ENCODE measurements around the gene TSPAN17.

DNA sequence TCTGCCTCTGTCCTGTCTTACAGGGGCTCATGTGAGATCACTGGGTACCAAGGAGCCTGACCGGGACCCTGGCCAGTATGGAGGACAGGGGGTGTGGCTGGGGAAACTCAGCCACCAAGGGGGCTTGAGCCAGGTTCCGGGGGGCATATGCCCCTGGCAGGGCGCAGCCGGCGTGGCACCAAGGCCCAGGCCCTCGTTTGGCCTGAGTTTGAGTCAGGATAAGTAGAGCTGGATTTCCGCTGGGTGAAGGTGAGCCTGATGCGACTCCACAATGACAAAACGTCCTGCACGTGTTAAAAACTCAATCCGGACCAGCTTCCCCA lies 616 bp upstream of the TSPAN17 start:
- TF ChIP-seq POLR2AphosphoS5 (IDR thresholded peaks at IDR 0.05; ENCODE audit: low read depth) (no peak), CTCF (conservative IDR thresholded peaks at IDR 0.05; ENCODE audit: low read depth in 2 of 2) (no peak), EZH2 (IDR thresholded peaks at IDR 0.05; ENCODE audit: low read depth, unreplicated experiment) (no peak), CREB1 (CRISPR knock-in tag; IDR thresholded peaks at IDR 0.05; ENCODE audit: low read depth) (no peak), JUNB (IDR thresholded peaks at IDR 0.05; ENCODE audit: unreplicated experiment) (no peak), EZH2phosphoT487 (IDR thresholded peaks at IDR 0.05; ENCODE audit: unreplicated experiment) (no peak), STAT1 (IDR thresholded peaks at IDR 0.05; ENCODE audit: unreplicated experiment) (no peak), NANOG (IDR thresholded peaks at IDR 0.05; ENCODE audit: borderline replicate concordance) (no peak), ZNF331 (CRISPR knock-in tag; IDR thresholded peaks at IDR 0.05; ENCODE audit: low read depth) (no peak), ZNF114 (CRISPR knock-in tag; IDR thresholded peaks at IDR 0.05) (no peak)
- TF ChIP-seq, protein P1, sequence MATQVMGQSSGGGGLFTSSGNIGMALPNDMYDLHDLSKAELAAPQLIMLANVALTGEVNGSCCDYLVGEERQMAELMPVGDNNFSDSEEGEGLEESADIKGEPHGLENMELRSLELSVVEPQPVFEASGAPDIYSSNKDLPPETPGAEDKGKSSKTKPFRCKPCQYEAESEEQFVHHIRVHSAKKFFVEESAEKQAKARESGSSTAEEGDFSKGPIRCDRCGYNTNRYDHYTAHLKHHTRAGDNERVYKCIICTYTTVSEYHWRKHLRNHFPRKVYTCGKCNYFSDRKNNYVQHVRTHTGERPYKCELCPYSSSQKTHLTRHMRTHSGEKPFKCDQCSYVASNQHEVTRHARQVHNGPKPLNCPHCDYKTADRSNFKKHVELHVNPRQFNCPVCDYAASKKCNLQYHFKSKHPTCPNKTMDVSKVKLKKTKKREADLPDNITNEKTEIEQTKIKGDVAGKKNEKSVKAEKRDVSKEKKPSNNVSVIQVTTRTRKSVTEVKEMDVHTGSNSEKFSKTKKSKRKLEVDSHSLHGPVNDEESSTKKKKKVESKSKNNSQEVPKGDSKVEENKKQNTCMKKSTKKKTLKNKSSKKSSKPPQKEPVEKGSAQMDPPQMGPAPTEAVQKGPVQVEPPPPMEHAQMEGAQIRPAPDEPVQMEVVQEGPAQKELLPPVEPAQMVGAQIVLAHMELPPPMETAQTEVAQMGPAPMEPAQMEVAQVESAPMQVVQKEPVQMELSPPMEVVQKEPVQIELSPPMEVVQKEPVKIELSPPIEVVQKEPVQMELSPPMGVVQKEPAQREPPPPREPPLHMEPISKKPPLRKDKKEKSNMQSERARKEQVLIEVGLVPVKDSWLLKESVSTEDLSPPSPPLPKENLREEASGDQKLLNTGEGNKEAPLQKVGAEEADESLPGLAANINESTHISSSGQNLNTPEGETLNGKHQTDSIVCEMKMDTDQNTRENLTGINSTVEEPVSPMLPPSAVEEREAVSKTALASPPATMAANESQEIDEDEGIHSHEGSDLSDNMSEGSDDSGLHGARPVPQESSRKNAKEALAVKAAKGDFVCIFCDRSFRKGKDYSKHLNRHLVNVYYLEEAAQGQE (IDR thresholded peaks at IDR 0.05; ENCODE audit: unreplicated experiment): no peak
- TF ChIP-seq, protein P2, sequence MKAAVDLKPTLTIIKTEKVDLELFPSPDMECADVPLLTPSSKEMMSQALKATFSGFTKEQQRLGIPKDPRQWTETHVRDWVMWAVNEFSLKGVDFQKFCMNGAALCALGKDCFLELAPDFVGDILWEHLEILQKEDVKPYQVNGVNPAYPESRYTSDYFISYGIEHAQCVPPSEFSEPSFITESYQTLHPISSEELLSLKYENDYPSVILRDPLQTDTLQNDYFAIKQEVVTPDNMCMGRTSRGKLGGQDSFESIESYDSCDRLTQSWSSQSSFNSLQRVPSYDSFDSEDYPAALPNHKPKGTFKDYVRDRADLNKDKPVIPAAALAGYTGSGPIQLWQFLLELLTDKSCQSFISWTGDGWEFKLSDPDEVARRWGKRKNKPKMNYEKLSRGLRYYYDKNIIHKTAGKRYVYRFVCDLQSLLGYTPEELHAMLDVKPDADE (IDR thresholded peaks at IDR 0.05): no peak
- TF ChIP-seq, protein P3, sequence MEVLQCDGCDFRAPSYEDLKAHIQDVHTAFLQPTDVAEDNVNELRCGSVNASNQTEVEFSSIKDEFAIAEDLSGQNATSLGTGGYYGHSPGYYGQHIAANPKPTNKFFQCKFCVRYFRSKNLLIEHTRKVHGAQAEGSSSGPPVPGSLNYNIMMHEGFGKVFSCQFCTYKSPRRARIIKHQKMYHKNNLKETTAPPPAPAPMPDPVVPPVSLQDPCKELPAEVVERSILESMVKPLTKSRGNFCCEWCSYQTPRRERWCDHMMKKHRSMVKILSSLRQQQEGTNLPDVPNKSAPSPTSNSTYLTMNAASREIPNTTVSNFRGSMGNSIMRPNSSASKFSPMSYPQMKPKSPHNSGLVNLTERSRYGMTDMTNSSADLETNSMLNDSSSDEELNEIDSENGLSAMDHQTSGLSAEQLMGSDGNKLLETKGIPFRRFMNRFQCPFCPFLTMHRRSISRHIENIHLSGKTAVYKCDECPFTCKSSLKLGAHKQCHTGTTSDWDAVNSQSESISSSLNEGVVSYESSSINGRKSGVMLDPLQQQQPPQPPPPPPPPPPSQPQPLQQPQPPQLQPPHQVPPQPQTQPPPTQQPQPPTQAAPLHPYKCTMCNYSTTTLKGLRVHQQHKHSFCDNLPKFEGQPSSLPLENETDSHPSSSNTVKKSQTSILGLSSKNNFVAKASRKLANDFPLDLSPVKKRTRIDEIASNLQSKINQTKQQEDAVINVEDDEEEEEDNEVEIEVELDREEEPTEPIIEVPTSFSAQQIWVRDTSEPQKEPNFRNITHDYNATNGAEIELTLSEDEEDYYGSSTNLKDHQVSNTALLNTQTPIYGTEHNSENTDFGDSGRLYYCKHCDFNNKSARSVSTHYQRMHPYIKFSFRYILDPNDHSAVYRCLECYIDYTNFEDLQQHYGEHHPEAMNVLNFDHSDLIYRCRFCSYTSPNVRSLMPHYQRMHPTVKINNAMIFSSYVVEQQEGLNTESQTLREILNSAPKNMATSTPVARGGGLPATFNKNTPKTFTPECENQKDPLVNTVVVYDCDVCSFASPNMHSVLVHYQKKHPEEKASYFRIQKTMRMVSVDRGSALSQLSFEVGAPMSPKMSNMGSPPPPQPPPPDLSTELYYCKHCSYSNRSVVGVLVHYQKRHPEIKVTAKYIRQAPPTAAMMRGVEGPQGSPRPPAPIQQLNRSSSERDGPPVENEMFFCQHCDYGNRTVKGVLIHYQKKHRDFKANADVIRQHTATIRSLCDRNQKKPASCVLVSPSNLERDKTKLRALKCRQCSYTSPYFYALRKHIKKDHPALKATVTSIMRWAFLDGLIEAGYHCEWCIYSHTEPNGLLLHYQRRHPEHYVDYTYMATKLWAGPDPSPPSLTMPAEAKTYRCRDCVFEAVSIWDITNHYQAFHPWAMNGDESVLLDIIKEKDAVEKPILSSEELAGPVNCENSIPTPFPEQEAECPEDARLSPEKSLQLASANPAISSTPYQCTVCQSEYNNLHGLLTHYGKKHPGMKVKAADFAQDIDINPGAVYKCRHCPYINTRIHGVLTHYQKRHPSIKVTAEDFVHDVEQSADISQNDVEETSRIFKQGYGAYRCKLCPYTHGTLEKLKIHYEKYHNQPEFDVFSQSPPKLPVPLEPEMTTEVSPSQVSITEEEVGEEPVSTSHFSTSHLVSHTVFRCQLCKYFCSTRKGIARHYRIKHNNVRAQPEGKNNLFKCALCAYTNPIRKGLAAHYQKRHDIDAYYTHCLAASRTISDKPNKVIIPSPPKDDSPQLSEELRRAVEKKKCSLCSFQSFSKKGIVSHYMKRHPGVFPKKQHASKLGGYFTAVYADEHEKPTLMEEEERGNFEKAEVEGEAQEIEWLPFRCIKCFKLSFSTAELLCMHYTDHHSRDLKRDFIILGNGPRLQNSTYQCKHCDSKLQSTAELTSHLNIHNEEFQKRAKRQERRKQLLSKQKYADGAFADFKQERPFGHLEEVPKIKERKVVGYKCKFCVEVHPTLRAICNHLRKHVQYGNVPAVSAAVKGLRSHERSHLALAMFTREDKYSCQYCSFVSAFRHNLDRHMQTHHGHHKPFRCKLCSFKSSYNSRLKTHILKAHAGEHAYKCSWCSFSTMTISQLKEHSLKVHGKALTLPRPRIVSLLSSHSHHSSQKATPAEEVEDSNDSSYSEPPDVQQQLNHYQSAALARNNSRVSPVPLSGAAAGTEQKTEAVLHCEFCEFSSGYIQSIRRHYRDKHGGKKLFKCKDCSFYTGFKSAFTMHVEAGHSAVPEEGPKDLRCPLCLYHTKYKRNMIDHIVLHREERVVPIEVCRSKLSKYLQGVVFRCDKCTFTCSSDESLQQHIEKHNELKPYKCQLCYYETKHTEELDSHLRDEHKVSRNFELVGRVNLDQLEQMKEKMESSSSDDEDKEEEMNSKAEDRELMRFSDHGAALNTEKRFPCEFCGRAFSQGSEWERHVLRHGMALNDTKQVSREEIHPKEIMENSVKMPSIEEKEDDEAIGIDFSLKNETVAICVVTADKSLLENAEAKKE (CRISPR knock-in tag; IDR thresholded peaks at IDR 0.05): no peak
